Globus pallidus (tissue), 1 donor: Measurements from ENCODE around the gene NOC4L.

ENCODE experiments used
- DNase-seq: peaks from one replicate; pipeline ENCODE4 v3.0.0-alpha.2; 2015; ENCODE audit warnings: low spot score

Gene NOC4L

GRCh38 chr12:132197581-132198354, 53.5 kb downstream of the NOC4L start:
- peak; percentile 68 for DNase-seq

- no peak for DNase-seq
These were observed 54.8 kb downstream of the NOC4L start for GRCh38 chr12:132199101-132199500.

- peak; percentile 41 for DNase-seq
These were observed 55.5 kb downstream of the NOC4L start for GRCh38 chr12:132199526-132200319.

DNA sequence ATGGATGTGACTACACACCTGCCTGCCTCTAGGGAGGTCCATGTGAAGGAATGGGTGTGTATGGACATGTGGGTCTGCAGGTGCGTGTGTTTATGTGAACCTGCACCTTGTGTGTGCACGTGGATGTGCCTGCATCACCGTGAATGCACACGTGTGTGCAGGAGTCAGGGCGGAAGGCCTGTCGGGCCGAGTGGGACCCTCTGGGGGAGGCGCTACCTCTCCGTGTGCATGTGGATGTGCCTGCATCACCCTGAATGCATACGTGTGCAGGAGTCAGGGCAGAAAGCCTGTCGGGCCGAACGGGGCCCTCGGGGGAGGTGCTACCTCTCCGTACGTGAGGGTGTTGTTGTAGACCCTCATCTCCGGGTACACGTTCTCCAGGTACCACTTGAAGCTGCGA, 56.5 kb downstream of the NOC4L start:
- DNase-seq = no peak

DNA sequence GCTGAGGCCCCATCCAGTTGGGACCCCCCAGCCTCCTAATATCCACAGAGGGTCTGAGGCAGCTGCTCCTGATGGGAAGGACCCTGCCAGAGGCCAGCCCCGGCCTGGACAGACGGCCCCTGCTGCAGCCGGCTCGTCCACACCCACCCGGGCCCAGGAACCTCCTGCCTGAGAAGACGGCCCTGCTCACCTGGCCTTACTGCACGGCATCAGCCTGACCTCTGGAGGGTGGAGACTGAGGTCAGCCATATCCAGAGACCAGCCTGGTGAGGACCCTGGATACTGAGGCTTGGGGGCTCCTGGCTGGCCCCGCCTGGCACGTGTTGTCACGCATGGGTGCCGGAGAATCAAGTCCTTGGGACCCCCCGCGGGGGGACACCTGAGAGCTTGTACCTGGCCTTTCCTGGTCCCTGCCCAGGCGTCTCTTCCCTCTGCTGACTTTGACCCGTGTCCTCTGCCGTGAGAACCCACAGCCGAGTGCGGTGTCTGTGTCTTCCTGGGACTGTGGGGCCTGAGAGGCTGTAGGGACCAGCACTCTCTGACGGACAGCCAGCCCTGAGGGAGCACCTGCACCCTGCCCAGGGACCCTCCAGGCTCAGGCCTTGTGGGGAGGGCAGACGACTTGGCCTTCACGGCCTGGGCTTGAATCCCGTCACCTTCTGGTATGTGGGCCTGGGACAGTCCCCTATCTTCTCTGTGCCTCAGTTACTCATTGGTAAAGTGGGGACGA, 57.3 kb downstream of the NOC4L start:
- no peak for DNase-seq
